GM19035 (cell line): ENCODE results near the gene CLEC2A.
A peak's percentile ranks its signal among the peaks of the same experiment; 100 is the strongest.

Source experiments
- ATAC-seq: cut with Tn5 transposase; IDR thresholded peaks from one replicate; pipeline ENCODE4 v1.9.1; 2021; ENCODE audit not compliant: unreplicated experiment

Gene CLEC2A

DNA sequence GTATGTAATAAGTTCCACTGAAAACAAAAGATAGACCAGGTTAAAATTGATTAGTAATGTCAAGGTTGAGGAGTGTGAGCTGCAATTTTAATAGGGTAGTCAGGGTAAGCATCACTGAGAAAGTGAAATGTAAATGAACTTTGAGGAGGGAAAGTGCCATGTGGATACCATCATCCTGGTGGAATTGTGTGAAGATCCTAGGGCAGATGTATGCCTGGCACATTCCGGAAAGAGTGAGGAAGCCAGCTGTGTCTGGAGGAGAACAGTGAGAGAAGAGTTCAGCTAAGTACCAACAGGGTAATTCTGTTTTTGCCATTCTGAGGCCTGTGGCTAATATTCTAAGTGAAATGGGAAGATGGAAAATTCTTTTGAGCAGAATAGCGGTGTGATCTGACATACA is 2.9 kb upstream of the CLEC2A start:
- no peak for ATAC-seq

DNA sequence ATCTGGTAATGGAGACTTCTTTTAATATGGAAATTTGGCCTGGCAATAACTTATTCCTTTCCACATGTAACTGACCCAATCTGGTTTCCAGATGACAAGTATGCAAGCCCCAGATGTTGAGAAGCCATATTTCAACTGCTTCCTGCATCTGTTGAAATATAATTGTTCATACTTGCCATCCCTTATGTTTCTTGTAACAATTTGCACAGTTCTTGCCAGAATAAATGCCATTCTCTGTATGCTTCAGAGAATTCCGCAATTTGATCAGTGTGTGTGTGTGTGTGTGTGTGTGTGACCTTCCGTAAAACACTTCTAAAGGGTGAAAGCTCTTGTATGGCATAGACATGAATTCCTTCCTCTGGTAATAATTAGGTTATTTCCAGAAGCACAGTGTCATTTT is 1.8 kb upstream of the CLEC2A start:
- no peak for ATAC-seq

DNA sequence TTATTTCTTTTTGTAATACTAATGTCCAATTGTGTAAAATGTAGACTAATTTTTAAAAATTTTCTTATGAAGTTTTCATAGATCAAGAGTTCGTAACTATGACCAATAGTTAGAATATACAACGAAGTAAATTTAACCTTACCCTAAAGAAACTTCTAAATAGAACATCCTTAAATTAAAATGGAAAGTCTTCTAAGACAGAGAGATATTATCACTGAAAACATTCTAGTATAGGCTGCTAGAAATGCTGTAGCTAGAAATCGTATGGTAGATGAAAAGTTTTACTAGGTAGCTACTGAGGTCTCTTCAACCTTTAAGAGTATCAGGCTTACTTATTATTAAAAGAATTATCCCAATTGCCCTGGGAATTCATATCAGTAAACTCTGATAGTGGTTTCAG is 925 bp downstream of the CLEC2A start:
- ATAC-seq = no peak

DNA sequence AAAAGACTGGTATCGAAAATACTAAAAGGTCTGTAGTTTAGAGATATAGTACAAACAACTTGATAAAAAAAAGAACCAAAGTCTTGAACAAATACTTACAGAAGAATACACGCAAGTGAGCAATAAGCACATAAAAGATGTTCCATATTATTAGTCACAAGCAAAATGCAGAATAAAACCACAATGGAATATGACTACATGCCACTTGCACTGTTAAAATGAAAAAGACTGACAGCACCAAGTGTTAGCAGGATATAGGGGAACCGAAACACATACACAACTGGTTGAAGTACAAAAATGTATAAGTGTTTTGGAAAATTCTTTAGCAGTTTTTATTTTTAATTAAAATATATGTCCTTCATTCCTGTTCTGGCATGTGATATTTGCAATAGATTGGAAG is 3.6 kb downstream of the CLEC2A start:
- ATAC-seq = no peak

DNA sequence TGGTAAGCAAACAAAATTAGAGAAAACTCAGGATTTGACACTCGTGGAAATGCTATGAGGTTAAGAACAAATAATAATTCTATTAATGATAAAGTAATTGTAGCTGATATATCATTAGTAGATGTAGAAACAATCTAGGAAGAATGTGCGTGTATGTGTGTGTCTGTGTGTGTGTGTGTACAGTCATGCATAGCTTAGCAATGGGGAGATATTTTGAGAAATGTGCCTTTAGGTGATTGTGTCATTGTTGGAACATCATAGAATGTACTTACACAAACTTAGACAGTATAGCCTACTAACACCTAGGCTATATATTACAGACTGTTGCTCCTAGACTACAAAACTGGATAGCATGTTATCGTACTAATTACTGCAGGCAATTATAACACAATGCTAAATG is 5.3 kb downstream of the CLEC2A start:
- ATAC-seq = no peak

- ATAC-seq = peak; percentile 53
These were observed 6.3 kb downstream of the CLEC2A start for GRCh38 chr12:9925705-9926393.

DNA sequence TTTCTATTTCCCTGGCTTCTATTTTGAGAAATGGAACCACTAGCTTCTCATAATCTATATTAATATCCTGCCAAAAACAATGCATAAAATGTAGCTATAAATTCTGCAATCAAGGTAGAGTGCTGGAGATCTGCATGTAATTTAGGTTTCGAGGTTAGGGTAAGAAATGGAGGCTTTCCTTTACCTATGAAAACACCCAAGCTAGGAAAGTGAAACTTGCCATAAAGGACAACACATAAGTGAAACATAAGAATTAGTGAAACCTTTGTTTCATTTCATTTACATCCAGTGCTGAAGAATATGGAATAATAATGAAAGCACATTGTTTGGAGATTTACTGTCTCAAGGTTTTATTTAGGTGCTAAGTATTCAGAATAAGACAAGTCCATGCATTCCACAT is 9.7 kb downstream of the CLEC2A start:
- ATAC-seq = no peak

DNA sequence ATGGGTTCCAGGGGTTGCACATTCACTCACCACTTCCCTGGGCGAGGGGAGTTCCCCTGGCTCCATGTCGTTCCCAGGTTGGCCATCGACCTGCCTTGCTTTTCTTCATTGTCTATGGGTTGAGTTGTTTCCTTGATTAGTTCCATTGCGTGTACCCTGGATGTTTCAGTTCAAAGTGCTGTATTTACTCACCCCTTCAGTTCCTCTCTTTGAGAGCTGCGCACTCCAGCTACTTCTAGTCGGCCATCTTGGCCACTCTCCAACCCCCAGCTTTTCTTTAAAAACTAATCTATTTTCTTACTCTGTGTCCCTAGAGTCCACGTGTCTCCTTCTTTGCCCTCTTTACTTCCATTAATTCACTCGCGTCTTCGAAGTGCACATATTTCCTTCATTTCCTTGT is 11.7 kb downstream of the CLEC2A start:
- no peak for ATAC-seq

DNA sequence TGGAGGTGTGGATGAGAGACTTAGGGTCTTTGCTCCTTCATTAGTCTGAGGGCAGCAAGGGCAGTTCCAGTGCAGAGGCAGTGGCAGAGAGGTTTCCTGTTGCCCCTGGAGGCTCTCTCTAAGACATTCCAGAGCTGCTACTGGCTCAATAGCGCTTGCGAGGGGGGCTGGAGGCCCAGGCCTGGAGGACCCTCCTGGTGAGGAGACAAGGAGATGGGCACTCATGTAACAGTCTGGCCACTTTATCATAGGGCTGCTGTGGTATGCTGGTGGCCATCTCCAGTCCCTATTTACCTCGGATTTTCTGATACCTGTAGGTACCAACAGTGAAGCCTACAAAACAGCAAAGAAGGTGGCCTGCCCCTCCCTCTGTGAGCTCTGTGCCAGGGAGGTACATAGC is 12.7 kb downstream of the CLEC2A start:
- no peak for ATAC-seq

- no peak for ATAC-seq
These were observed 20.5 kb downstream of the CLEC2A start for GRCh38 chr12:9911708-9912107.

- ATAC-seq = no peak
These were observed 21.3 kb downstream of the CLEC2A start for GRCh38 chr12:9910716-9911421.

DNA sequence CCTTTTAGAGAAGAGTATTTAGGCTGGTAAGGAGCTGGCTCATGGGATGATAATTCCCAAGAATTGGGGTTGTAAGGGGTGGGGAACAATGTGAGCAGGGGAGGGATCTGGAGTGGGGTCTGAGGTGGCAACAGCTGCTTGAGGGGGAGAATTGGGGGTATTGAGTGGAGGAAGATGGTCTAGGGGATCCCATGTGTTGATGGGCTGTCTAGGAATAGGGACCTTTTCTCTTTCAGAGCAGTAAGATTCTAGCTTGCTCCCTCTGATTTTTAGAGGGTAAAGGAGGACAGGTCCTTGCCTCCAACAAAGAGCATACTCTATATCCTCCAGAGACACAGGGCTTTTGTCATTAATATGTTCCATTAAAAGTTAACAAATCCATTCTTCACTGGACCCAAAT is 22.4 kb downstream of the CLEC2A start:
- ATAC-seq = no peak

DNA sequence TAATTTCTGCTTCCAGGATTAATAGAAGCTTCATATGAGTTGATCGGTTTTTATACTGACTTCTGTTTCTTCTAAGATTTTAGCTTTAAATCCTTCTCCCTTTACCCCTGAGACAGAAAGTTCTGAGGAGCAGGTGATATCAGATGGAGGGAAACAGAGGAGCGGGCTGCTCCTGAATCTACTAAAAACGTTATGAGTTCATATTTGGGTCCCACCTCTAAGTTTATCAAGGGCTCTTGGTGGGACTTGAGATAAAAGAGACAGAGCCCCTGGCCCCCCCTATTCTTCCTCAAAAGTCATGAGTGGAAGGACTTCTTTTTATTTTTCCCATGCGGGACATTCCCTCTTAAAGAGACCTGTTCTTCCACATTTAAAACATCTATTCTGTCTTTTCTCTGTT is 23.8 kb downstream of the CLEC2A start:
- no peak for ATAC-seq

GRCh38 chr12:9907769-9908168 is 24.4 kb downstream of the CLEC2A start:
- no peak for ATAC-seq

DNA sequence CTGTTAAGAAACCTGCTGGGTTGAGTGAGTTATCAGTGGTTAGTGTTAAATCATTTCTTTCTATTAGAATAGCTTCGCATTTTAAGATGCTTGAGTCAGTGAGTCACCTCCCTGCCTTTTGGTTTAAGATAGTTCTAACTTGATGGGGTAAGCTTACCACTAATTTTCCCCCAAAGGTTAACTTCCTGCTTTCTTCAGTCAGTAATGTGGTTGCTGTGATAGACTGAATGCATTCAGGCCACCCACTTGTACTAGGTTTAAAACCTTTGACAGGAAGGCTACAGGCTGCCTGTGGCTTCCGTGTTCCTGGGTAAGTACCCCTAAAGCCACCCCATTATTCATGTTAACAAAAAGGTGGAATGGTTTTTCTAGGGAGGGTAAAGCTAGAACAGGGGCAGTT is 25.3 kb downstream of the CLEC2A start:
- ATAC-seq = no peak

DNA sequence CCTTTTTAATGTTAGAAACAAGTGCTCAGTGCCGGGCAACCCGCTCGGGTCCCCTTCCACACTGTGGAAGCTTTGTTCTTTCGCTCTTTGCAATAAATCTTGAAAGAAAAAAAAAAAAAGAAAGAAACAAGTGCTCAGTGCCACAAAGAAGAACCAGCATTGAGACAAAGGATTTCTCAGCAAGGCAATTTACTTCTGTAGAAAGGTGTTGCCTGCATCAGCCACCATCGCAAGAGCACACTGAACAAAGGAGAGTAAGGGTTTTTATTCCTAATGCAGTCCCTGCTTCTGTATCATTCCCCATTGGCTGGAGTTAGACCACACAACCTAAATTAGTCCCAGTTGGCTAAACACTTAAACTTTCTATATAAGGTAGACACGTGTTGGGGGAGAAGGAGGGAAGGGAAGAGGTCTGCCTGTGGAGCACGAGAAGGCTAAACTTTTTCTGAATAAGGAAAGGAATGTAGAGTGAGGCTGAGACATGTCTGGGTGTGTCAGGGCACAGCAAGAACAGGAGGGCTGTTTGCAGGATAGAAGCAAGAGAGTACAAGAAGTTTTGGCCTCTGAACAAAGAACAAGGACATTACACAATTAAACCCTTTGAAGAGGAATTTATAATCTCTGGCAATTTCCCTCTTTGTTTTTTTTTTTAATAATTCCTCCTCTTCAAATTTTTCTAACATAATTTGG is 29.5 kb downstream of the CLEC2A start:
- ATAC-seq = no peak

GRCh38 chr12:9900930-9901329 is 31.2 kb downstream of the CLEC2A start:
- ATAC-seq = no peak

DNA sequence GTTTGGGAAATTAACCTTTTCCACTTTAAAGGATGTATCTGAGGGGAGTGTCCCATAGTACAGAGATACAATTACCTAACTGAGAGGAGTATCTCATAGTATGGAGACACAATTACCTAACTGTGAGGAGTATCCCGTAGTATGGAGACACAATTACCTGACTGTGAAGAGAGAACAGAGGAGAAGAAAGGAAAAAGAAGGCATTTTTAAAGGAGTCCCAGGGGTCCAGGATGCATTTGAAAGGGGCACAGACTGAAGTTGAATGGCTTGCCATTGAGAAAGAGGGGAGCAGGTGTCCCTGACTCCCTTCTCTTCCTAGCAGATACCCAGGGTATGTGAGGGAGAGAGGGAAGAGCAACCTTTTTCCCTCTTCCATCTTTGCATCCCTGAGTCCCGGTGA is 33.0 kb downstream of the CLEC2A start:
- no peak for ATAC-seq

GRCh38 chr12:9897535-9897934 is 34.6 kb downstream of the CLEC2A start:
- no peak for ATAC-seq

- ATAC-seq = no peak
These were observed 36.8 kb downstream of the CLEC2A start for GRCh38 chr12:9895215-9895971.

DNA sequence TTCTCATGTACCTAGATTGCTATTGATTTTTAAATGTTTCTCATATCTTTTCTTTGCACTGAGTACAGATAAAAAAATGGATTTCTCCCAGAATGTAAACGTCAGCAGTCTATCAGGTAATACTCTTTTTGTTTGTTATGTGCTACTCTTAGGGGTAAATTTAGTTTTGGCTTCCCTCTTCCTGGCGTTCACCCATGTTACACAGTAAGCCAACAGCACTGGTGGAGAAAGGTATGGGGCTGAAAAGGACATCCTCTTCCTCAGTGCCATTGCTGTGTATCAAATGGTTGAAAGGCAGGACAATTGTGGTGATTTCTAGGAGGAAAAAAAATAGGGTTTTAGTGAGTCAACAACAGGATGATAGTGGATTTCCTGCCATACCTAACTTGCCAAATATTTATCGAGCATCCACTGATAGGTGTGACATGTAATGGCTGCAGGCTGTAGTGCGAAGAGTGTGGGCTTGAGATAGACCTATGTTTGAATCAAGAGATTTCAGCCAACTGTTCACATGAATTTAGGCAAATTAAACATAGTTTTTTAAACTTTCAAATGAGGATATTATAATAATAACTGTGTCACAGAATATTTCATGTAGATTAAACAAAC is 43.4 kb downstream of the CLEC2A start:
- no peak for ATAC-seq
